HS-27A (cell line): Measurements from ENCODE around the gene VIPAS39.

Source experiments
- DNase-seq: peaks from one replicate; pipeline ENCODE4 v3.0.0-alpha.2; 2012; ENCODE audit warnings: low read depth, missing footprints

VIPAS39 gene

GRCh38 chr14:77457522-77458248, at the start of gene VIPAS39, which contains the start of gene AHSA1:
TSS of gene VIPAS39 (minus strand) at chr14:77457601. CDS start at chr14:77454102, 3,499 bp downstream.
TSS of gene AHSA1 (plus strand) at chr14:77458093. CDS start at chr14:77458190, 97 bp downstream.
- DNase-seq, result peak; percentile 98

GRCh38 chr14:77505031-77505430, 47.6 kb upstream of the VIPAS39 start:
- DNase-seq, result no peak

GRCh38 chr14:77503138-77503537, 45.7 kb upstream of the VIPAS39 start:
- no peak for DNase-seq

- DNase-seq, result no peak
Observed at GRCh38 chr14:77502109-77502782, 44.8 kb upstream of the VIPAS39 start.

- no peak for DNase-seq
Observed at GRCh38 chr14:77498984-77499527, 41.7 kb upstream of the VIPAS39 start.

GRCh38 chr14:77498120-77498979, 40.9 kb upstream of the VIPAS39 start, which contains the start of gene ISM2:
TSS of gene ISM2 (minus strand) at chr14:77498816. CDS start at chr14:77498793, 23 bp downstream.
- DNase-seq, result no peak

GRCh38 chr14:77495334-77495733, 37.9 kb upstream of the VIPAS39 start:
- no peak for DNase-seq

GRCh38 chr14:77491056-77491455, 33.7 kb upstream of the VIPAS39 start:
- no peak for DNase-seq

GRCh38 chr14:77490347-77490986, 33.1 kb upstream of the VIPAS39 start:
- no peak for DNase-seq

- no peak for DNase-seq
Observed at GRCh38 chr14:77489041-77489440, 31.6 kb upstream of the VIPAS39 start.

GRCh38 chr14:77488558-77488957, 31.2 kb upstream of the VIPAS39 start:
- no peak for DNase-seq

GRCh38 chr14:77485901-77486678, 28.7 kb upstream of the VIPAS39 start:
- no peak for DNase-seq

GRCh38 chr14:77485256-77485655, 27.9 kb upstream of the VIPAS39 start:
- no peak for DNase-seq

- DNase-seq, result no peak
Observed at GRCh38 chr14:77482422-77482821, 25.0 kb upstream of the VIPAS39 start.

GRCh38 chr14:77478796-77479195, 21.4 kb upstream of the VIPAS39 start:
- DNase-seq, result no peak

GRCh38 chr14:77478029-77478428, 20.6 kb upstream of the VIPAS39 start:
- no peak for DNase-seq

GRCh38 chr14:77475432-77476115, 18.2 kb upstream of the VIPAS39 start:
- DNase-seq, result no peak

GRCh38 chr14:77474479-77475177, 17.2 kb upstream of the VIPAS39 start:
- no peak for DNase-seq

- no peak for DNase-seq
Observed at GRCh38 chr14:77473921-77474320, 16.5 kb upstream of the VIPAS39 start.
